Stomach (tissue), 9 donors: ENCODE results near the gene NFATC2IP. TPM values are rescaled to one million over a fixed set of nuclear protein-coding genes. Genes with fewer than 3 reads are reported as not detected.

ENCODE experiments used
- DNase-seq, 2 donors: peaks; one replicate each; pipeline versions ENCODE4 v3.0.0 to v3.0.0-alpha.2; 2013 to 2019
- H3K27ac ChIP-seq, 5 donors: fragments of 200-600 bp in 4 of 5; sonication (generic) in 4 of 5; one replicate each; pipeline ENCODE4 v1.5.1; 2013 to 2019; ENCODE audit warnings: mild to moderate bottlenecking in 1 of 5, moderate library complexity in 1 of 5
- H3K27me3 ChIP-seq, 3 donors: fragments of 200-600 bp; sonication (generic); one replicate each; pipeline ENCODE4 v1.5.1; 2017 to 2019; ENCODE audit warnings: mixed run types in 1 of 3
- H3K36me3 ChIP-seq, 4 donors: fragments of 200-600 bp; sonication (generic); 1 replicate in 3 of 4; 2 replicates in 1 of 4; pipeline ENCODE4 v1.5.1; 2016 to 2019
- H3K4me1 ChIP-seq, 4 donors: fragments of 200-600 bp; sonication (generic); one replicate each; pipeline ENCODE4 v1.5.1; 2016 to 2019
- H3K4me3 ChIP-seq, 4 donors: fragments of 200-600 bp; sonication (generic) in 3 of 4; one replicate each; pipeline ENCODE4 v1.5.1; 2016 to 2019; ENCODE audit warnings: mild to moderate bottlenecking in 1 of 4
- H3K9me3 ChIP-seq, 4 donors: fragments of 200-600 bp; sonication (generic); one replicate each; pipeline ENCODE4 v1.5.1; 2016 to 2019
- CTCF ChIP-seq, 7 experiments: fragments of 450-650 bp in 4 of 7; fragments of 200-600 bp in 3 of 7; sonication (generic) in 3 of 7; IDR thresholded peaks; one replicate each; pipeline ENCODE4 v1.5.1; 2016 to 2019; ENCODE audit warnings: antibody characterized with exemption in 7 of 7, control low read depth in 2 of 7, mild to moderate bottlenecking in 1 of 7
- EP300 ChIP-seq: sonication (generic); formaldehyde crosslinking; IDR thresholded peaks from one replicate; pipeline ENCODE4 v1.6.1; 2017; ENCODE audit warnings: antibody characterized with exemption
- POLR2A ChIP-seq, 4 donors: fragments of 450-650 bp; IDR thresholded peaks; one replicate each; pipeline ENCODE4 v1.6.1; 2016; ENCODE audit warnings: antibody characterized with exemption in 4 of 4, control low read depth in 2 of 4, mild to moderate bottlenecking in 1 of 4, moderate library complexity in 1 of 4
- POLR2AphosphoS5 ChIP-seq, 3 donors: sonication (generic); formaldehyde crosslinking; IDR thresholded peaks; one replicate each; pipeline ENCODE4 v1.6.1; 2016; ENCODE audit warnings: antibody characterized with exemption in 3 of 3
- WGBS, 5 donors: extraction: QIAGEN DNeasy Blood & Tissue Kit in 3 of 5; methylation state at CpG; one replicate each; pipeline versions ENCODE4 v1.1.5 to v1.1.7; 2013 to 2018; 5-methylcytosine and 5-hydroxymethylcytosine counted together
- intact Hi-C: fragments of 100-400 bp; cut with DNase I; formaldehyde crosslinking; loops from one replicate; pipeline ENCODE4 v1.15.1; 2023; ENCODE audit warnings: low total_unique reads
- polyA plus RNA-seq, 3 donors: library from polyadenylated mRNA; stranded (reverse); fragments of 200-250 nt; gene quantifications; one replicate each; pipeline ENCODE4 v1.2.3, GENCODE V29; 2013
- total RNA-seq, 5 donors: library from RNA; depleted of rRNA; stranded (reverse); fragments of >200 nt; gene quantifications; one replicate each; pipeline versions ENCODE4 v1.1.0 to v1.2.3, GENCODE V29; 2014 to 2016
- donor health status: healthy with polysubstance abuse.
- donor health status: Bipolar disorder and iron deficiency.
- donor health status: healthy.

Gene NFATC2IP
- total and polyA plus RNA-seq, 8 donors = 10.4 to 265 (median 31.7) TPM

DNA sequence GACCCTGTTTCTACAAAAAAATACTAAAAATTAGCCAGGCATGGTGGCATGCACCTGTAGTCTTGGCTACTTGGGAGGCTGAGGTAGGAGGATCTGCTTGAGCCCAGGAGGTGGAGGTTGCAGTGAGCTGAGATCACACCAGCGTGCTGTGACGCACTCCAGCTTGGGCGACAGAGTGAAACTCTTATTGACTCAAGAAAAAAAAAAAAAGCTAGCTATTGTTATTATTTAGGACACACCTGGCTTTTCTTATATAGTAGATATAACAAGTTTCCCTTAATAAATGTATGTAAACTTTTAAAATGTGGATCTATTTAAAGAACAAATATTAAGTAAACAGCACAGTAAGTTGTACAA, 27.5 kb upstream of the NFATC2IP start:
- no peaks in the 10 kb centered on the region for H3K27me3 ChIP-seq

GRCh38 chr16:28923652-28924398, 26.9 kb upstream of the NFATC2IP start:
- Histone ChIP-seq H3K36me3 (peaks cover 7 to 24% (median 19%) of the 10 kb centered on the region in 4 donors), H3K9me3 (no peaks in the 10 kb centered on the region), H3K4me1 (peaks cover 4 to 31% (median 24%) of the 10 kb centered on the region in 4 donors), H3K4me3 (peak overlapping the region; percentile 64 to 96 (median 66)), H3K27ac (peak overlapping the region; percentile 92 to 100 (median 98)), H3K27me3 (no peaks in the 10 kb centered on the region)
- TF ChIP-seq POLR2AphosphoS5 (IDR thresholded peaks at IDR 0.05) = no peak
- TF ChIP-seq POLR2A (IDR thresholded peaks at IDR 0.05) = no peak
- TF ChIP-seq EP300 = no peak
- TF ChIP-seq CTCF (IDR thresholded peaks at IDR 0.05) = no peak
- intact Hi-C loops = no loop called here
- peak; percentile 29 to 66 for DNase-seq
- WGBS, 5 donors = 35 to 53% (median 44%) methylated on average over 11 to 13 of the region's 13 CpGs

More for the DNA sequence above, 27.5 kb upstream of the NFATC2IP start:
- Histone ChIP-seq H3K27ac (peak overlapping the region; percentile 65 to 99 (median 98)), H3K9me3 (no peaks in the 10 kb centered on the region), H3K4me1 (peaks cover 4 to 31% (median 24%) of the 10 kb centered on the region in 4 donors), H3K4me3 (no peak overlapping the region), H3K36me3 (peaks cover 13 to 30% (median 25%) of the 10 kb centered on the region in 4 donors)
- 27 to 82% (median 50%) methylated on average over 3 of the region's 3 CpGs for WGBS, 5 donors
- DNase-seq = peak in 1 of 2 donors; percentile 46
- intact Hi-C loops = no loop called here
- TF ChIP-seq POLR2AphosphoS5 (IDR thresholded peaks at IDR 0.05) = no peak
- no peak for TF ChIP-seq POLR2A (IDR thresholded peaks at IDR 0.05)
- TF ChIP-seq CTCF (IDR thresholded peaks at IDR 0.05) = no peak
- no peak for TF ChIP-seq EP300

DNA sequence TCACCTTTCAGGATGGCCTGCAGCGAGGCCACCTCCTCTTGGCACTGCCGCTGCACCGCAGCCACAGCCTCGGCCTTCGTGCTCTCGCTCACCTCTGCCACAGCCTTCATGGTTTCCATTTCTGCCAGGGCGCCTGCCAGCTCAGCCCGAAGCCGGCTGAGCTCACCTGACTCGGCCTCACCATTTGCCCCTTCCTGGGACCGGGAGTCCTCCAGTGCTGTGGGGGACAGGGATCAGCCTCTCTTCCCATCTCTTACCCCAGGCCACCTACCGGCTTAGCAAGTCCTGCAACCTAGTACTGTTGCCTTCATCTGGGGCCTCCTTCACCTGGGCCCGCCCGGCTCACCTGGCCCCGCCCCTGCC, 26.4 kb upstream of the NFATC2IP start:
- whole genome bisulfite sequencing, 5 donors = 12 to 21% (median 17%) methylated on average over 6 to 15 of the region's 15 CpGs
- H3K4me3 ChIP-seq = peak overlapping the region; percentile 64 to 96 (median 66)
- H3K27ac ChIP-seq = peak overlapping the region; percentile 92 to 100 (median 98)
- peaks cover 4 to 31% (median 24%) of the 10 kb centered on the region in 4 donors for H3K4me1 ChIP-seq
- H3K36me3 ChIP-seq = peaks cover 1 to 19% (median 13%) of the 10 kb centered on the region in 4 donors
- intact Hi-C loops = no loop called here
- no peak for DNase-seq
- TF ChIP-seq EP300 (no peak), POLR2A (IDR thresholded peaks at IDR 0.05) (no peak), POLR2AphosphoS5 (IDR thresholded peaks at IDR 0.05) (peak in 1 of 3 donors; percentile 53), CTCF (IDR thresholded peaks at IDR 0.05) (peak in 3 of 7 experiments; percentile 12 to 39 (median 31))
- no peaks in the 10 kb centered on the region for H3K27me3 ChIP-seq
- no peaks in the 10 kb centered on the region for H3K9me3 ChIP-seq

DNA sequence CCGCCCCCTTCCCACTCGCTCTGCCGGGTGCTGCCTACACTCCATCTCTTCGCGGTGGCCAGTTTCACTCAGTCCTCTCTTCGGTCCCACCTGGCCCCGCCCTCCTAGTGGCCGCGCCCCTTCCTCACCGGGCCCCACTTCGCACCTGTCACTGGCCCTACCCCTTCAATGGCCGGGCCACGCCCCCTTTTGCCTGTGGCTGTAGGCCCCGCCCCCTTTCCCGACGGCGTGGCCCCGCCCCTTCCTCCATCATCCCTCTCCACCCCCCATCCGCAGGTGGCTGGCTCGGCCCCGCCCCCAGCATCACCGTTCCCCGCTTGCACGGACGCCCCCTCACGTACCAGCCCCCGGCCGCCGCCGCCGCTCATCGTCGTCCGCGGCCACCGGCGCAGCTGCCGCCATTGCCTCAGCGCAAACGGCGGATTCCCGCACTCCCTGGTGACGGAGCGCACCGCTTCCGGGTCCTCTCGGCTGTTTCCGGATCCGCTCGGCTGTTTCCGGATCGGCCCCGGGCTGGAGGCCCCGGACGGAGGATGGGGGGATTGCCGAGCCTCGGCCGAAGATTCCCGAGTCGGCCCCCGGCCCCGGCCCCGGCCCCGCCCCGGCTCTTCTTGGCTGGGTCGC, 25.9 kb upstream of the NFATC2IP start, which contains the start of gene RABEP2:
TSS of gene RABEP2 (minus strand) at position 477 of the 624 bp plus-strand sequence. CDS start at position 402, 75 bp downstream.
- no peaks in the 10 kb centered on the region for H3K9me3 ChIP-seq
- TF ChIP-seq EP300 (no peak), CTCF (IDR thresholded peaks at IDR 0.05) (peak in 1 of 7 experiments; percentile 2), POLR2AphosphoS5 (IDR thresholded peaks at IDR 0.05) (peak; percentile 34 to 76 (median 71))
- H3K27ac ChIP-seq = peak within 1 kb of the TSS; percentile 92 to 100 (median 98)
- peak within 1 kb of the TSS; percentile 64 to 96 (median 66) for H3K4me3 ChIP-seq
- intact Hi-C loops = no loop called here
- peaks cover 4 to 31% (median 24%) of the 10 kb centered on the region in 4 donors for H3K4me1 ChIP-seq
- H3K27me3 ChIP-seq = no peaks in the 10 kb centered on the region
- H3K36me3 ChIP-seq = peaks cover 0 to 14% (median 8%) of the 10 kb centered on the region in 4 donors
- DNase-seq = peak; percentile 98 to 100
- WGBS, 5 donors = 1 to 2% (median 1%) methylated on average over 20 to 66 of the region's 66 CpGs
